Activated naive CD8-positive, alpha-beta T cell treated with anti-CD3 and anti-CD28 coated beads, Interleukin-2, amount 50 U/mL, for 16 hours (primary cell): ENCODE measurements around the gene LTA4H.

Source experiments
- DNase-seq: peaks from one replicate; pipeline ENCODE4 v3.0.0-alpha.2; 2020; ENCODE audit warnings: low read depth, low spot score

The LTA4H gene

DNA sequence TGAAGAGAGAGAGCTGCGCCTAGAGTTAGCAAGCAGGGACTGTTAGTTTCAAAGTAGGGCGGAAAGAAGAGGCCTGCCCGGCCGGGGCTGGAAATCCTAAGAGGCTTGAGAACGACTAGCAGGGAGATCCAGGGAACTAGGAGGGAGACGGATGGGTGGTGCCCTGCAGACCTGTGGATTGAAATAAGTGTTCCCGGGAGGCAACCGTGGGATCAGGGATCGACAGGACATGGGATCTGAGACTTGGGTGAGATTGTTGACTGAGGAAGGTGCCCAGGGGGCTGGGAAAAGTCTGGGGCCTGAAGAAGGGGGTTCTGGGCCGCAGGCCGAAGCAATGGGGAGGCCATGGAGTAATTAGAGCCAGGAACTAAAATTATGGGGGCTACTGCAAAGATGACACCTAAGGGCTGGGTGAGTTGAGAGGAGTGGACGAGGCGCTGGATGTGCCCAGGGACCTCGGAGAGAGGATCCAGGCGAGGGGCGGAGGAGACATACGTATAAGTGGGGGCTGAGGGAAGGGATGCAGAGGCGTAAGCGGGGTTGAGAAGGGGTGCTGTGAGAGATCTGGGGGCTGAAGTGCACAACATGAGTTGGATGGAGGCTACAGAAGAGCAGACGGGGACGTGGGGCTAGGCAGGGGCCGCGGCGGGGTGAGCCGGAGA lies 635 bp downstream of the LTA4H start:
- no peak for DNase-seq

DNA sequence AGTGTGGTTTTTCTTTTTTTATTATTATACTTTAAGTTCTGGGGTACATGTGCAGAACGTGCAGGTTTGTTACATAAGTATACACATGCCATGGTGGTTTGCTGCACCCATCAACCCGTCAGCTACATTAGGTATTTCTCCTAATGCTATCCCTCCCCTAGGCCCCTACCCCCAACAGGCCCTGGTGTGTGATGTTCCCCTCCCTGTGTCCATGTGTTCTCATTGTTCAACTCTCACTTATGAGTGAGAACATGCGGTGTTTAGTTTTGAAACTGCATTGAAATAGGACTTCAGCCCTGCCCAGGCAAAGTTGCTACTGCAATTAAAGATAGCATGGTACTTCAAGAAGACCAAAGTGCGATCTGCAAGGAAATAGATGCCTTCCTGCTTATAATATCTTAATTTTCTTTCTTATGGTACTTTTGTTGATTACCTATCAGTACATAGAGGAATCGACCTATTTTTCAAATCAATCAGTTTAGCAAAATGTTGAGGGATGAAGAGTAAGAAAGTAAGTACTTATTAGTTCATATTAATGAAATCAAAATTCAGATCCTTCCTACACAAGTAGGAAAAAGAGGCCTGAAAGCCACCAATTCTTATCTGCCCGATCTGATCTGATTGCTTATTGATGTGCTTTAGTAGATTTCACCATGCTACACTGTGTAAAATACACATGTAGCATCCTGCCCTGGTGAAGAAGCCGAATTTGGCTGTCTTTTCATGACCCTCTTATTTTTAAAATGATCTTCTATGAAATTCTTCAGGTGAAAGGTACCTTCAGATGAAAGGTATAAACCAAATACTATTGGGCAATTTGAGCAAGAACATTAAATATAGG lies 1.6 kb downstream of the LTA4H start:
- DNase-seq = no peak

DNA sequence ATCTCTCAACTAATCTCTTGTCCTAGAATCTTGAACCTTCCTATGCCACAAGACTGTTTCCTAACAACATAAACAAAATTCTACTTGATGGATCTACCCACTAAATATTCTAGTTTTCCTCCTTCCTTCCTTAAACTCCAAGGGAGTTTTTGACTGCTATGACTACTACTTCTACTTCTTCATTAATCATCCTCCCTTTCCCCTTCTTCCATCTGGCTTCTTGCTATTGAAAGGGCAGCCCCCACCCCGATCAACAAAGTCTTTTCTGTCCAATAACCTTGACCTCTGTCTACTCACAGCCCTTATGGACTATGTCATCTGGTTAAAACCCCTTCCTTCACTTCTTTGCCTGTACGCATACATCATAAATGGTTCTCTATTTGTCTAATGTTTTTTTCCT lies 5.6 kb downstream of the LTA4H start:
- DNase-seq = no peak

DNA sequence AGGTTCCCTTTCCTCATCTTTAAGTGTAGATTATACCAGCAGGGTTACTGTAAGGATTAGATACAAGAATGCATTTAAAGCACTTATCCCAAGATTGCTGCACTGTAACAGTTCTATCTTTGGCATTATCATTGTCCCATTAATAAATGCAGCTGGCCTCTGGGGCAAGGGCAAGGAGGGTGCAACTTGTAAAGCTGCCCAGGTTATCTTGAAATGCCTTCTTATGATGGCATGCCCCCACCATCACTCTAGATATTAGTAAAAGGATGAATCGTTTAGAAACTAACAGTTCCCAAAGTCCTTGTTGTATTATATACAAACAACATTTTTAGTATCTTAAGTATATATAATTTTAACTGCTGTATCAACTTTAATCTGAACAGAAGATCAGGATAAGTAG lies 6.8 kb downstream of the LTA4H start:
- no peak for DNase-seq

DNA sequence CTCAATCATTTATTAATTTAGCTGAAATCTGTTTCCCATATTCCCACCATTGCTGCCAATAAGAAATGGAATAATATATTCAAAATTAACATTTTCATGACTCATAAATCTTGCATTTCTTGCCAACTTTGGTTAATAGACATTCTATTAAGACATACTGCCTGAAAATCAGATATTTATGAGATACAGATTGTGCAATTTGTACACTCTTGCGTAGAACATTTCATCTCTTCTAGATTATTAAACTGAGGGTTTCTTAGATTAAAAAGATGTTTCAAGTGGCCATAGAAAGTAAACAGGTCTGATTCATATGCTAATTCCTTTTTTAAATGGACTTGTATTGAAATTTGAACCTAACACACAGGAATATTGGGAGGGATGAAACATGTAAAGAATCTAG lies 9.1 kb downstream of the LTA4H start:
- no peak for DNase-seq

DNA sequence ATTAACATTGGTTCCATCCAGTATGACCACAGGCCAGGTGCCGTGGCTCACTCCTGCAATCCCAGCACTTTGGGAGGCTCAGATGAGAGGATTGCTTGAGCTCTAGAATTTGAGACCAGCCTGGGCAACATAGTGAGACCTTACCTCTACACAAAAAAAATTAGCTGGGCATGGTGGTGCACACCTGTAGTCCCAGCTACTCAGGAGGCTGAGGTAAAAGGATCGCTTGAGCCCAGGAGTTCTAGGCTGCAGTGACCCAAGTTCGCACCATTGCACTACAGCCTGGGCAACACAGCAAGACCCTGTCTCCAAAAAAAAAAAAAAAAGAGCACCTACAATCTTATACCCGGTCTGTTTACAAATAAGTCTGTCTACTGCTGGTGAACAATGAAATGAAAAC lies 9.9 kb downstream of the LTA4H start:
- no peak for DNase-seq

DNA sequence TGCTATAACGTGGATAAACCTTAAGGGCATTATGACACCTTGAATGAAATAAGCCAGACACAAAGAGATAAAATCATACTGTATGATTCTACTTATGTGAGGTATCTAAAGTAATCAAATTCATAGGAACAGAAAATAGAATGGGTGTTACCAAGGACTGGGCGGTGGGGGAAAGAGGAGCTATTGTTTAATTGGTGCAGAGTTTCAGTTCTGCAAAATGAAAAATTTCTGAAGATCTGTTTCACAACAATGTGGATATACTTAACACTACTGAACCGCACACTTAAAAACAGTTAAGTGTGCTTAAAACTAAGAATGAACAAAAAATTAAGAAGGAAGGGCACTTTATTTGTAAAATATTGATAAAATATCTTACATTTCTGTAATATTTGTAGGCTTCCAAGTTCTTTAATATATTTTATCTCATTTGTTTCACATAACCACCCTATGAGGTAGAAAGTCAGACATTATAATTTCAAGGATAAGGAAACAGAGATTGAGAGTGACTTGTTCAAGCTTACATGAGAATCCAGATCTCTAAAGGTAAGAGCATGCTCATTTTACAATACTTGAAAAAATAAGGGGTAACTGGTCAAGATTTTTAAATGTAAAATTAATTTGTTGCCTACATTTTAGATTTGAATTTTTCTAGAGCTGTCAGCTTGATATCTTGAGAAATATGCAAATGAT lies 14.9 kb downstream of the LTA4H start:
- no peak for DNase-seq

DNA sequence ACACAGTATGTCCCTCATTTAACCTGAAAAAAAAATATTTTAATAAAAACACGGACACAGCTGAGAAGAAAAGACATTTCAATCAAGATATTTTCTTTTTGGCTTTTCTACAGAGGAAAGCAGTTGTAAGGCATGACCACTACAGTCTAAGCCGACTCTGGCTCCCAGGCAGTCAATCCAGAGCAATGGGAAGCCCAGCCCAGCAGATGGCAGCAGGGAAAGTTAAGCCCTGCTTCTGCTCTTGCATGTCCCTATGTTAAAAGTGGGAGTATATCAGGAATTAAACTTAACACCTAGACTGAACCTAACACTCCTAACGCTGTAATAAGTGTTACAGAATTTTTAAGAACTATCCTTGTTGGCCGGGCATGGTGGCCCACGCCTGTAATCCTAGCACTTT lies 19.7 kb downstream of the LTA4H start:
- DNase-seq = no peak

DNA sequence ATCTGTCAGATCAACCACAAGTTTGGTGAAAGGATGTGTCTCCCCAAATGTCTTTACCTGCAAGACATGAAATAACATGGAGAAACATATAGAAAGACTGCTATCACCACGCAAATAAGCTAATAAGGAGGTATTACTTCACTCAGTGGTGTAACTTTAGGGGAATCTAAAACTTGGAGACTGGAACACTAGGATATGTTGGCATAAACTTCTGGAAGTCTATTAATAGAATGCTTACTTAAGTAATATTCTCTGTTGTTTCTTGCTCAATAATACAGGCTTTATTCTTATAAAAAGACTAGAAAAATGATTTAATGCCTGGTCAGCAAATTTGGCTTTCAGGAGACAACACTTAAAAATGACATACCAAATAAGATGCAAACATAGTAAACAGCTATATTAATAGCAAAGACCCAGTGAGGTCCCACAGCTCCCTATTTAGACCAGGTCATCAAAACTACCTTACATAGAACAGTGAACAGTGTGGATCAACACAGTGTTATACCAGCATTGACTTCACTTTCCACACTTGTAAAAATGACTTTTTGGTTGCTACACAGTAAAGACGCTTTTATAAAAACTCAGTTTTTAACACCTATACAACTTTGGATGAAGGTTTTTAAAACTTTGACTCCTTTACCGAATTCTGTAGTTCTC lies 20.3 kb downstream of the LTA4H start:
- DNase-seq = no peak

DNA sequence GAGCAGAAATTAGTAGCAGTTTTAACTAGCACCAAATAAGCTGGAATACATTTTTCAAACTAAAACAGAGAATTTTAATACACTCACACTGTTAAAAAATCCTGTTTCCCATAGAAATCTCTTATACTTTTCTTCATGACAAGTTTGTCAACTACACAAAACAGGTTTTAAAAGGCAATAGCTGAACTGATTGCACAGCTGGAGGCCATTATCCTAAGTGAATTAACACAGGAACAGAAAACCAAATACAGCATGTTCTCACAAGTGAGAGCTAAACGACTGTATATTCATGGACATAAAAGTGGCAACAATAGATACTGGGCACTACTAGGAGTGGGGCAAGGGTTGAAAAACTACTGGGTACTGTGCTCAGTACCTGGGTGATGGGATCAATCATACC lies 27.7 kb downstream of the LTA4H start:
- no peak for DNase-seq

DNA sequence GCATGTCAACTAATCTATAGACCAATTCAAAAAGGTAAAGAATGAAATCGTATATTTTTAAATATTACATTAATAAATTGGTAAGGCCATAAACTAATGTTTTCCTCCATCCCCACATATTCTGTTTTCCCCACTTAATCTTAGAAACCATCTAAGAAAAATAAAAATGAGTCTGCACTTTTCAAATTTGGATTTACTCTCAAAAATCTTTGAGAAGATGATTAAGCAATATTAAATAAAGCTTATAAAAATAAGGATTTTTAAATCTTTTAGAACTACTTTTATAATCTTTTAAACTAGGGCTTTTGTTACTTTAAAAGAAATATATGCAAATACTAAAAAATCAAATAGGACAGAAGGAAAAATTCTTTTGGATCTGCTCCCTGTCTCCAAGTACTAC lies 28.7 kb downstream of the LTA4H start:
- no peak for DNase-seq

DNA sequence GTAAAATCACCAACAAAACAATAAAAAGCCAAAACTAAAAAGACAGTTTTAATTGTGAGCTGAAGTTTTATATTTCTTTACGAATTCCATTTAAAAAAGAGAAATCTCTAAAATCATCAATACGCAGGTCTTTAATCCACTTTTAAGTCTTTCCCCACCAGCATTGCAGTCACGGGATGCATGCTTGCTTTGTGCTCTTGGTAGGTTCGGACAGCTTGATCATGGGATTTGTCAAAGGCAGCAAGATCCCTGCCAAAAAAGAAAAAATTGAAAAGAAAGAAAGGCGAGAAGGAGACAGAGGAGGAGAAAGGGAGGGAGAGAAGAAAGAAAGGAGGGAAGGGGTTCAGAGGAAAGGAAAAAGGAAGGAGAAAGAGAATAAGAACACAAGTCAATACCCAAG lies 34.5 kb downstream of the LTA4H start:
- no peak for DNase-seq

DNA sequence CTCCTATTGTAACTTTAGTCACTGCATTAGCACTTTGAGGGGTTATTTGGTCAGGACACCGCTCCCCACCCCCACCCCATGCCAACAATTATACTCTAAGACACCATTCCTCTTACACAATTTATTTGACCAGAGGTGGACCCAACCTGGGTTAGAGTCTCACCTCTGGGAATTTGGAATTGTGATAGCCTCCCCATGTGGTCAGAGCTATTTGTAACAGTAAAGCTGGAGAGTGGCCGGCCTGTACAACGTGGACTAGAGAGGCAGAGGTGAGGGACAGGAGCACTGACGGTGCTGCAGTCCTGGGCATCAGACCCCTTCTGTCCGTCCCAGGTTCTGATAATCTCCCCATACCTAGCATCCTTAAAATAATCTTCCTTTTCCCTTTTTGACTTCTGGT lies 35.9 kb downstream of the LTA4H start:
- no peak for DNase-seq

DNA sequence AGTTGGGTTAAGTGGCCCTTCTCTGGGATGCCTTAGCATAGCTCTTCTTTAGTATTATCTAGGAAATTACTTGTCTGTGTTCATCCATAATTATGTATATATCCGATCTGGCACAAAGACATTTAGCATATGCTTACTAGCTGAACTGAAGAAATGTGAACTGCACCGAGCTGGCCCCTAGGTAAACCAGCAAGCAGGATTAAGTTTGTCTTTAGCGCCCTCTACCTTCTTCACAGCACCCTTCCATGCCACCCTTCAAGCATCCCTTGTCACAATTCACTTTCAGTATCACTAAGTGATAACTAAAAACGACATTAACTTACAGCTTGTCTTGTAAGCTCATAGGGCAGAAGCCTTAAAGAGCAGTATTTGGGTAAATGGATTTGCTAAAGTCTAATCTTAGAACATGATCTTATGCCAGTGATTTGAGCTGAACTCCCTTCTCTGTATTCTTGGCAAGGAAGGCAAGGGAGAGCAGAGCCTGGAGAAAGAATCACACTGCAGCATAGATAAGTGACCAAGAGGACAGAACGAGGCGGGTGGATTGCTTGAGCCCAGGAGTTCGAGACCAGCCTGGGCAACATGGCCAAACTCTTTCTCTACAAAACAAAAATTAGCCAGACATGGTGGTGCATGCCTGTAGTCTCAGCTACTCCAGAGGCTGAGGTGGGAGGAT lies 36.6 kb downstream of the LTA4H start:
- no peak for DNase-seq

DNA sequence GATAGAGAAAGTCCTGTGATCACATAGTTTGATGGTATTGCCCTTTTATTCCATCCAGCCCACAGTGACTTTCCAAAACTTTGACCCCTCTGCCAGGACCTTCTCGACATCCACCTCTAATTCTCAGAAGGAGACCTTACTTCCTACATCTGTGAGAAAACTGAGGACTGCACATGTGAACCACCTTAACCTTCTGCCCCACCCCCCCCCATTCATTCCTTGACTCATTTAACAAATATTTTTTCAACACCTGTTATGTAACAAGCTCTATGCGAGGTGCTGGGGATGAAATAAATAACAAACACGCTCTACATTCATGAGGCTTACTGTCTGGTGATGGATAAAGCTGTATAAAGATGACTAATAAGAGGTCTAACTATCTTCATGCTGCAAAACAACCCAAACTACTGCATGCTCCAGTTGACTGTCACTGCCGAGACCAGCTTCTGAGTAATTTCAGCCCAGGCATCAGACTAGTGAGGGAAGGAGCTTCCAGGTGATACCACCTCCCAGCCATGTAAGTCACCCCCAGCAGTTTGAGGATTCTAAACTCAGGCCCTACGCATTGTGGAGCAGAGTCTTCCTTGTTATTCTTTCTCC lies 37.4 kb downstream of the LTA4H start:
- DNase-seq = no peak

DNA sequence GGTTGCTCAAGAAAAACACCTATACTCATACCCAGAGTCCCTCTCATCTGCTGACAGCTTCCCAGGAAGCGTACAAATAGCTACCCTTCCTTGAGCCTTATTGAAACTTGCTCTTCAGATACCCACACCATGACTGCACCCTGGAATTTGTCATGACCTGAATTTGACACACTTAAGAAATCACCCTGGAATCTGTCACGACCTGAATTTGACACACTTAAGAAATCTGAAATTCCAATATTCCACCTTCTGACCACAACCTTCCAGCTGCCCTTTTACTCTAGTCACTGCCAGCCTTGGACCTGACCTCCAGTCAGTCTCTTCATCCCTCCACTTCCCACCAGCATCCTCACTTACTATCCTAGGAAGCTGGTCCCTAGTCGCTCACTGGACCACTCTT lies 38.1 kb downstream of the LTA4H start:
- no peak for DNase-seq

DNA sequence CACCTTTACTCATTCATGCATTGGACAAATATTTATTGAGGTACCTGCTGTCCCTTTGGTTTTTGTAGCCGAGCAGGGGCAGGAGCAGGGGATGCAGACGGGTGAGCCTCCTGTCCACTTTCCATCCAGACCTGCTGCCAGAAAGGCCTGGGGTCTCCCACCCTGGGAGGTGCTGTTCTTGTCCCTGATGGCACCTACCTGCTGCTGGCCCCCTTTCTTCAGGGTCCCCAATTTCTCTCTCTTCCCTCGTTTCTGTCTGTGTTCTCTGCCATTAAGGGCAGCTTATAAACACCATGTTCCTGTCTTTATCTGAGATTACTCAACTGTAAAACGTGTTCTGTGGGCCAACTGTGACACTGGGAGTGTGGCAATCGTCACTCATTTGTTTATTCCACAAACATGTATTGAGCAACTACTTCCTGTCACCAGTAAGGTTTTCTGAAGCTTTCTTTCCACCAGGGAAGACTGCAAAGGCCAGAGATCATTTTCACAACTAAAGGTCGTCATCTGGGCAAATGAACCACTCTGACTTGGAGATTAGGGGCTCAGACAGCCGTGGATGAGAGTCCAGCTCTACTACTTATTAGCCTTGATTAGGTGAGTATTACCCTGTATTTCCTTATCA lies 39.2 kb downstream of the LTA4H start, which contains the start of gene HAL:
TSS of gene HAL (minus strand) at position 311 of the 625 bp plus-strand sequence. CDS start 434 bp downstream, outside the sequence.
- no peak for DNase-seq

DNA sequence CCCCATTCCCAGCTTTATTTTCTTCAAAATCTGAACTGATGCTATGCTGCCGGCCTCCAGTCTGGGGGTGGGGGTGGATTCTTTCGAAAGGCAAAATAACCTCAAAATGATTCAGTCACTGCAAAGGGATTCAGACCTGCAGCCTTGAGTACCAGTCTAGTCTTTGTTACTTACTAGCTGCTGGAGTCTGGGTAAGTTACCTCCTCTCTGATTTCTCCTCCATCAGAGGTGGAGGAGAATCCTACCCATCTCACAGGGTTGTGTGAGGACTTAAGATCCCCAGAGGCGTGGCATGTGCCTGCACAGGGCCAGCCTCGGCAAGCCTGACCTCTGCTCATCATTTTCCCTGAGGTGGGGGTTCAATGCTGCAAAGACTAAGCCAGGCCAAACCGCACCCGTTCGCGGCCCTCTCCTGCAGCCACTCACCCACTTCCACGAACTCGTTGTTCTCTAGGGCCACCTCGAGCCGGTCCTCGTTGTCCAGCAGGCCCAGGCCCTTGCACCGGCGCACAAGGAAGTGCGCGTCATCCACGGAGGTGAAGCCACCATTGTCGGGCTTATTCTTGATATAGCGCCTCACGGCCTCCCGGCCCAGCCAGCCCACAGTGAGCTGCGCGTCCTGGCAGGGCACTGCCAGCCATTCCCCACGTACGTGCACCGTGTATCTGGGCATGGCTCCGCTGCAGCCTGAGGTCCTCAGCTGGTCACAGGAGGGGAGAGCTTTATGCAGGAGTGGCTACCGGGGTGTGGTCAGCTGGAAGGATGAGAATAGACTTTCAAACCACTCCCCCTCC lies 40.0 kb downstream of the LTA4H start:
- DNase-seq = no peak

DNA sequence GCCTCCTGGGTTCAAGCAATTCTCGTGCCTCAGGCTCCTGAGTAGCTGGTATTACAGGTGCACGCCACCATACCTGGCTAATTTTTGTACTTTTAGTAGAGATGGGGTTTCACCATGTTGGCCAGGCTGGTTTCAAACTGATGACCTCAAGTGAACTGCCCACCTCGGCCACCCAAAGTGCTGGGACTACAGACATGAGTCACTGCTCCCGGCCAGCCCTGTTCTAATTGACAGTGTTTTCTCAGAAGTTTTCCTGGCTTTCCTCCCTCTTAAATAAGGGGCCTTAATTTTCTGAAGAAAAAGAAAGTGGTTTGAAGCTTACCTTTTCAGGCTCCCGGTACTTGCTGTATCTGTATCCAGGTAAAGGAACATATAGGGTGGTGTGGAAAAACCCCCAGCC lies 40.9 kb downstream of the LTA4H start:
- DNase-seq = no peak

DNA sequence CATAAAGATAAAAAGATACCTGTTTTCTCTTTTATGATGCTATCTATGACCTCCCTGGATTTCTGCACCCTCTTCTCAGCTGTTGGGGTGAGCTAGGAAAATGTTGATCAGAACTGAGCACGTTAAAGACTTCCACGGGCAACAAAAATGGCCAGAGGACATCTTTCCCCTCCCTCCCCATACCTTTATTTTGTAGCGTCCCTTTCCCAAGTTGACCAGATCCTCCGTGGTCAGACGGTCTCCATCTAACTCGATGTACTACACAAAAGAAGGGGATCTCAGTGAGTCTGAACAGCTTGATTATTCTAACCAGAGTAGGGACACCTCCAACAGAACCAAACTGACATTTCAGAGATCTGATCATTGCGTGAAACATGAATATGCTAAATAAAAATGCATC lies 41.5 kb downstream of the LTA4H start:
- DNase-seq = no peak
